ENCODE data around the gene ST6GAL1.
A peak's percentile ranks its signal among the peaks of the same experiment; 100 is the strongest.
"Not testable (repeated sequence)": the region's sequence is repeated elsewhere in the genome, so short reads cannot be mapped to it uniquely, and the experiment has no call there.

Gene ST6GAL1

DNA sequence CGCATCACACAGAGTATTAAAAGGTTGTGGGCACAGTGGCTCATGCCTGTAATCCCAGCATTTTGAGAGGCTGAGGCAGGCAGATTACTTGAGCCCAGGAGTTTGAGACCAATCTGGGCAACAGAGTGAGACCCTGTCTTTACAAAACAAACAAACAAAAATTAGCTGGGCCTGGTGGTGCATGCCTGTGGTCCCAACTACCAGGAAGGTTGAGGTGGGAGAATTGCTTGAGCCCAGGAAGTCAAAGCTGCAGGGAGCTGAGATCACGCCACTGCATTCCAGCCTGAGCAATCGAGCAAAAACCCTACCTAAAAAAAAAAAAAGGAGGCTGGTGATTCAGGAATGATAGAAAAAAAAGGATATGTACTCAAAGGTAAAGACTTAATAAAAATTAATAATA, 28.2 kb upstream of the ST6GAL1 start:
- TF ChIP-seq, protein P1, sequence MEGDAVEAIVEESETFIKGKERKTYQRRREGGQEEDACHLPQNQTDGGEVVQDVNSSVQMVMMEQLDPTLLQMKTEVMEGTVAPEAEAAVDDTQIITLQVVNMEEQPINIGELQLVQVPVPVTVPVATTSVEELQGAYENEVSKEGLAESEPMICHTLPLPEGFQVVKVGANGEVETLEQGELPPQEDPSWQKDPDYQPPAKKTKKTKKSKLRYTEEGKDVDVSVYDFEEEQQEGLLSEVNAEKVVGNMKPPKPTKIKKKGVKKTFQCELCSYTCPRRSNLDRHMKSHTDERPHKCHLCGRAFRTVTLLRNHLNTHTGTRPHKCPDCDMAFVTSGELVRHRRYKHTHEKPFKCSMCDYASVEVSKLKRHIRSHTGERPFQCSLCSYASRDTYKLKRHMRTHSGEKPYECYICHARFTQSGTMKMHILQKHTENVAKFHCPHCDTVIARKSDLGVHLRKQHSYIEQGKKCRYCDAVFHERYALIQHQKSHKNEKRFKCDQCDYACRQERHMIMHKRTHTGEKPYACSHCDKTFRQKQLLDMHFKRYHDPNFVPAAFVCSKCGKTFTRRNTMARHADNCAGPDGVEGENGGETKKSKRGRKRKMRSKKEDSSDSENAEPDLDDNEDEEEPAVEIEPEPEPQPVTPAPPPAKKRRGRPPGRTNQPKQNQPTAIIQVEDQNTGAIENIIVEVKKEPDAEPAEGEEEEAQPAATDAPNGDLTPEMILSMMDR (IDR thresholded peaks at IDR 0.05; ENCODE audit: insufficient read depth, low read depth, low read length, missing control alignments): no peak
- H3K4me3 ChIP-seq (ENCODE audit: low read depth, low read length): no peak overlapping the region
- no peak for DNase-seq (ENCODE audit: low read depth)

DNA sequence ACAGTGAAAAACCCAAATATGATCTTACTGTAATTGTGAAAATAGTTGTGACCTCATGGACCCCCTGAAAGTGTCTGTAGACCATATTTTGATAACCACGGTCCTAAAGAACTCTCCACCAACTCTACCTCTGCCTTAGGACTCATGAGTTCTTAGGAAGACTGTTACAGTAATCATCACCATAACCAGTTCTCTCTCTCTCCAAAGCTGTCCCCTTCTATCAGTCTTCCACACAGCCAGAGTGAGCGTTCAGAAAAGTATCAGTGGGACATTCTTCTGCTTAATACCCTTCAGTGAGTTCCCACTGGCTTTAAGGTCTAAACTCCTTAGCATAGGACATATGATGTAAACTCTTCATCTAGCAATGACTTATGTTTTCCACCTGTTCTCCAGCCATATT, 27.6 kb upstream of the ST6GAL1 start:
- DNase-seq (ENCODE audit: low read depth): no peak
- TF ChIP-seq, protein P1 (IDR thresholded peaks at IDR 0.05; ENCODE audit: insufficient read depth, low read depth, low read length, missing control alignments): no peak
- no peak overlapping the region for H3K4me3 ChIP-seq (ENCODE audit: low read depth, low read length)

DNA sequence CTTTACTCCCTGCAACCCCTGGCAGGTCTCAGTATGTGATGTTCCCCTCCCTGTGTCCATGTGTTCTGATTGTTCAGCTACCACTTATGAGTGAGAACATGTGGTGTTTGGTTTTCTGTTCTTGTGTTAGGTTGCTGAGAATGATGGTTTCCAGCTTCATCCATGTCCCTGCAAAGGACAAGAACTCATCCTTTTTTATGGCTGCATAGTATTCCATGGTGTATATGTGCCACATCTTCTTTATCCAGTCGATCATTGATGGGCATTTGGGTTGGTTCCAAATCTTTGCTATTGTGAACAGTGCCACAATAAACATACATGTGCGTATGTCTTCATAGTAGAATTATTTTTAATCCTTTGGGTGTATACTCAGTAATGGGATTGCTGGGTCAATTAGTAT, 26.6 kb upstream of the ST6GAL1 start:
- H3K4me3 ChIP-seq (ENCODE audit: low read depth, low read length); DNase-seq (ENCODE audit: low read depth): not testable (repeated sequence)

DNA sequence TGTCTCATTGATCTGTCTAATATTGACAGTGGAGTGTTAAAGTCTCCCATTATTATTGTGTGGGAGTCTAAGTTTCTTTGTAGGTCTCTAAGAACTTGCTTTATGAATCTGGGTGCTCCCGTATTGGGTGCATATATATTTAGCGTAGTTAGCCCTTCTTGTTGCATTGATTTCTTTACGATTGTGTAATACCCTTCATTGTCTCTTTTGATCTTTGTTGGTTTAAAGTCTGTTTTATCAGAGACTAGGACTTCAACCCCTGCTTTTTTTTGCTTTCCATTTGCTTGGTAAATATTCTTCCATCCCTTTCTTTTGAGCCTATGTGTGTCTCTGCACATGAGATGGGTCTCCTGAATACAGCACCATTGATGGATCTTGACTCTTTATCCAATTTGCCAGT, 23.3 kb upstream of the ST6GAL1 start:
- not testable (repeated sequence) for DNase-seq (ENCODE audit: low read depth); H3K4me3 ChIP-seq (ENCODE audit: low read depth, low read length)

DNA sequence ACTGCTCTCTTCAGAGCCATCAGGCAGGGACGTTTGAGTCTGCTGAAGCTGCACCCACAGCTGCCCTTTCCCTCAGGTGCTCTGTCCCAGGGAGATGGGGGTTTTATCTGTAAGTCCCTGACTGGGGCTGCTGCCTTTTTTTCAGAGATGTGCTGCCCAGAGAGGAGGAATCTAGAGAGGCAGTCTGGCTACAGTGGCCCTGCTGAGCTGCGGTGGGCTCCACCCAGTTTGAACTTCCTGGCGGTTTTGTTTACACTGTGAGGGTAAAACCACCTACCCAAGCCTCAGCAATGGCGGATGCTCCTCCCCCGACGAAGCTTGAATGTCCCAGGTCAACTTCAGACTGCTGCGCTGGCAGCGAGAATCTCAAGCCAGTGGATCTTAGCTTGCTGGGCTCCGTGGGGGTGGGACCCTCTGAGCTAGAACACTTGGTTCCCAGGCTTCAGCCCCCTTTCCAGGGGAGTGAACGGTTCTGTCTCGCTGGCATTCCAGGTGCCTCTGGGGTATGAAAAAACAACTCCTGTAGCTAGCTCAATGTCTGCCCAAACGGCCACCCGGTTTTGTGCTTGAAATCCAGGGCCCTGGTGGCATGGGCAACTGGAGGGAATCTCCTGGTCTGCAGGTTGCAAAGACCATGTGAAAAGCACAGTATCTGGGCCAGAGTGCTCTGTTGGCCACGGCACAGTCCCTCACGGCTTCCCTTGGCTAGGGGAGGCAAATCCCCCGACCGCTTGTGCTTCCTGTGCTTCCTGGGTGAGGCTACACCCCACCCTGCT, 21.1 kb upstream of the ST6GAL1 start:
- DNase-seq (ENCODE audit: low read depth): peak; percentile 79
- H3K4me3 ChIP-seq (ENCODE audit: low read depth, low read length): no peak overlapping the region
- TF ChIP-seq, protein P1 (IDR thresholded peaks at IDR 0.05; ENCODE audit: insufficient read depth, low read depth, low read length, missing control alignments): no peak

DNA sequence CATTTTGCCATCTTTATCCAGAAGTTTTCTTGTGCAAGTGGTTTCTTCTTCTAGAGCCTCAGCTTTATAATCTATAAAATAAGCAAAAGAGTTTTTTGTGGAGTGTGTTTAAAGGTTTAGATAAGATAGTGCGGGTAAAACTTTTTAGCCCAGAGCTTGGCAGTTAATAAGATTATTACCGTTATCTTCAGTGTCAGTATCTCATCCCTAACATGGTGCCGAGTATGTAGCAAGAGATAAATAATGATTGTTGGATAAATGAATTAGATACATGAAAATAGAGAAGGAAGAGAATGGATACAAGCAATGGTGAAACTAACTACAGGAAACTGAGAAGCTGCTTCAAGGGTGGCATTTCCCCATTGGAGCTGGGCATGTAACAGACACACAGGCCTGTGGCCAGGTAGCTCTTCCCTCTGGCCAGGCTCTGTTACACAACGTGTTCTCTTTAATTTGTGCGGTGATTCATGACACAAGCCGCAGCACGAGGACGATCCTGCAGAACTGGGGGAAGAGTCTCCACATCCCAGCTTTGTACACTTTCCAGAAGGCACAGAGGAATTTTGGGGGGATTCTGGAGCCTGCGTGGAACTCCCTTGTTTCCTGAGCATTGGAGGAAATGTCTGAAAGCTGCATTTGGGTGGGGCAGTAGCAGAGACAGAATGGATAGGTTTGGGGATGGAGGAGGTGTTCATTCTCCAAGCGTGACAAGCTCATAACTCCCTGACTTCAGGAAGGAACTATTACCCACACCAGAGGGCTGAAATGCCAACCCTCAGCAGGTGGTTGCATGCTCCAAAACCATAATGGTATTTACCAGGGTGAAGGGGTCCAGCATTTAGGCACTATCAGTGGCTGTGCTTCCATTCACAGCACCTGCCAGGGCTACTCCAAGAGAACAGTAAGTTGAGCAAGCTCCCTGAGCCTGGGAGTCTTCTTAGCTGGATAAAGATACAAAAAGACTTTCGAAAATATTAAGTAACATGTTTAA, 14.2 kb upstream of the ST6GAL1 start:
- no peak for DNase-seq (ENCODE audit: low read depth)
- no peak overlapping the region for H3K4me3 ChIP-seq (ENCODE audit: low read depth, low read length)
- TF ChIP-seq, protein P1 (IDR thresholded peaks at IDR 0.05; ENCODE audit: insufficient read depth, low read depth, low read length, missing control alignments): no peak

DNA sequence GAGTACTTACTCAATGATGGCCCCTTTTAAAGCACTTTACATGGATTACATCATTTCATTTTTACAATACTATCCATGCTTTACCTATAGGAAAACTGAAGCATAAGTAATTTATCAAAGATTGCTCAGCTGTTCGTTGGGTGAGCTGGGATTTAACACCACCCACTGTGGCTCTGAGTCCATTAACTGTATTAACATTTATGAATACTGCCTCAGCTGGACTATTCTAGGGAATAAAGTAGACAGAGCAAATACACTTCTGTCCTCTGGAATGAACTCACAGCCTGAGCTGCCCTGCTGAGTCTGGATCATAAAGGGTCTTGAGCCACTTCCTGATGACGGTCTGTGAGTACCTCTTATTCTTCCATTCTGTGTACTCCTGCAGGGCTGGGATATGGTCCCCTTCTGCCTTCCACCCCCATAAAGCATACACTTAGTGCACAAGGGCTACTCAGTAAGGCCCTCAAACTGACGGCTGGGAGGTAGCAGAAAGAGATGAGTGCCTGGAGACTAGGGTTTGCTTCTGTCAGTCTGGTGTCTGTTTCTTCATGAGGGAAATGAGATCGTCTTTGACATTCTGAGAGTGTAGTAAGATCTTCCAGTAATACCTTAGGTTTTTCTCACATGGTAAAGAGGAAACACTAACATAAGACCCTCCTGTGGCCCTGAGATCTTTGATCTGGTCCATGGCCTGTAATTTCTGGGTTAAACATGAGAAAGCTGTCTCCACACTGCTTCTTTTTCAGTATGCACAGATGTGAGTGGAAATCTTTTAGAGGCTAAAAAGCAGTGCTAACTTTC, 12.6 kb upstream of the ST6GAL1 start:
- no peak overlapping the region for H3K4me3 ChIP-seq (ENCODE audit: low read depth, low read length)
- DNase-seq (ENCODE audit: low read depth): no peak
- TF ChIP-seq, protein P1 (IDR thresholded peaks at IDR 0.05; ENCODE audit: insufficient read depth, low read depth, low read length, missing control alignments): no peak
